HCT116 (cell line): Measurements from ENCODE around the gene SLC25A1.

Experiments used
- CEBPB ChIP-seq: IDR thresholded peaks from 2 replicates; pipeline ENCODE4 v1.6.1; 2012; ENCODE audit warnings: low read depth
- POLR2AphosphoS5 ChIP-seq: IDR thresholded peaks from 2 replicates; pipeline ENCODE4 v1.6.1; 2011; ENCODE audit warnings: mild to moderate bottlenecking, low read depth, low read length, moderate library complexity
- SP1 ChIP-seq: IDR thresholded peaks from 2 replicates; pipeline ENCODE4 v1.6.1; 2012; ENCODE audit warnings: low read depth
- TF ChIP-seq, protein P1 (sequence below), 3 experiments: fragments of 200-600 bp in 1 of 3; sonication (generic) in 1 of 3; IDR thresholded peaks in 2 of 3; conservative IDR thresholded peaks in 1 of 3; 2 replicates each; pipeline ENCODE4 v1.5.1; 2012 to 2017; ENCODE audit warnings: low read depth in 2 of 3, low read length in 2 of 3, antibody characterized with exemption in 1 of 3, borderline replicate concordance in 1 of 3, control low read depth in 1 of 3, mild to moderate bottlenecking in 1 of 3, mixed read lengths in 1 of 3, mixed run types in 1 of 3, moderate library complexity in 1 of 3; ENCODE audit not compliant: insufficient read depth in 1 of 3
- TF ChIP-seq, protein P2 (sequence below): IDR thresholded peaks from 2 replicates; pipeline ENCODE4 v1.6.1; 2012

DNA sequence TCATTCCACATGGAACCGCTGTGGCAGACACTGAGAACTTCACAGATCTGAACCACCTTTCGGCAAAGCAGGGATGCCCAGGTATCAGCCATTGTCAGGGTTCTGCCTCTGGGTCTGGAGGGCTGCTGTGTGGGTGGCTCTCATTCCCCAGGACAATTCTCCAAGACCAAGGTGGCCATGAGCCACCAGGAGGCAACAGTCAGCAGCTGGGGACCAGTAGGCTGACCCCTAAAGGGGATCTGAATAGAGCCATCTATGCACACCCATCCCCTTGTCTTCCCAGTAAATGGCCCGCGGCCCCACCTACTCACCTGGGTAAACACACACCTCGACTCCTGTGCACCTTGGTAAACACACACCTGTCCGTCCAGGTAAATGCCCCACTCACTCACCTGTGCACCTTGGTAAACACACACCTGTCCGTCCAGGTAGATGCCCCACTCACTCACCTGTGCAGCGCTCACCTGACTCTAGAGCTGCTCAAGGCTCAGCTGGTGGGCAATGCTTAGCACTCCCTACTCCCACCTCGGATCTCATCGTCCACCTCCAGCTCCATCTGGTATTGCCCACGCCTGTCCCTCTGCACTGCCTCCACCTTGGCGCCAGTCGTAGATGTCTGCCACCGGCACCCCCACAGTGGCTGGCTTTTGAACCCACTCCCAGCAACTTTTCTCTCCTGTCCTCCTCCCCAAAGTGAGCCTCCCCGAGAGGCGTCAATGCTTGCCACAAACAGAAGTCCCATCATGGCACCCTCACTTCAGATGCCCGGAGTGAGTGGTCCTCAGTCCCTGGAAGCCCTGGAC lies 10.2 kb downstream of the SLC25A1 start:
- TF ChIP-seq SP1 (no peak), CEBPB (no peak), POLR2AphosphoS5 (no peak)
- TF ChIP-seq, protein P1, sequence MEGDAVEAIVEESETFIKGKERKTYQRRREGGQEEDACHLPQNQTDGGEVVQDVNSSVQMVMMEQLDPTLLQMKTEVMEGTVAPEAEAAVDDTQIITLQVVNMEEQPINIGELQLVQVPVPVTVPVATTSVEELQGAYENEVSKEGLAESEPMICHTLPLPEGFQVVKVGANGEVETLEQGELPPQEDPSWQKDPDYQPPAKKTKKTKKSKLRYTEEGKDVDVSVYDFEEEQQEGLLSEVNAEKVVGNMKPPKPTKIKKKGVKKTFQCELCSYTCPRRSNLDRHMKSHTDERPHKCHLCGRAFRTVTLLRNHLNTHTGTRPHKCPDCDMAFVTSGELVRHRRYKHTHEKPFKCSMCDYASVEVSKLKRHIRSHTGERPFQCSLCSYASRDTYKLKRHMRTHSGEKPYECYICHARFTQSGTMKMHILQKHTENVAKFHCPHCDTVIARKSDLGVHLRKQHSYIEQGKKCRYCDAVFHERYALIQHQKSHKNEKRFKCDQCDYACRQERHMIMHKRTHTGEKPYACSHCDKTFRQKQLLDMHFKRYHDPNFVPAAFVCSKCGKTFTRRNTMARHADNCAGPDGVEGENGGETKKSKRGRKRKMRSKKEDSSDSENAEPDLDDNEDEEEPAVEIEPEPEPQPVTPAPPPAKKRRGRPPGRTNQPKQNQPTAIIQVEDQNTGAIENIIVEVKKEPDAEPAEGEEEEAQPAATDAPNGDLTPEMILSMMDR (IDR thresholded peaks at IDR 0.05 in 2 of 3, conservative IDR thresholded peaks at IDR 0.05 in 1 of 3; ENCODE audit: borderline replicate concordance in 1 of 3, insufficient read depth in 1 of 3, low read depth in 2 of 3, low read length in 2 of 3) = peak; percentile 34 to 39 (median 36); a peak in 4 of 6 replicates
- TF ChIP-seq, protein P2, sequence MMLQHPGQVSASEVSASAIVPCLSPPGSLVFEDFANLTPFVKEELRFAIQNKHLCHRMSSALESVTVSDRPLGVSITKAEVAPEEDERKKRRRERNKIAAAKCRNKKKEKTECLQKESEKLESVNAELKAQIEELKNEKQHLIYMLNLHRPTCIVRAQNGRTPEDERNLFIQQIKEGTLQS = no peak
